ENCODE results near the gene ACTL7B. TPM values are rescaled to one million over a fixed set of nuclear protein-coding genes. Genes with fewer than 3 reads are reported as not detected.

Gene ACTL7B
- total and polyA plus RNA-seq, 2 experiments from 2014 or later = not detected

DNA sequence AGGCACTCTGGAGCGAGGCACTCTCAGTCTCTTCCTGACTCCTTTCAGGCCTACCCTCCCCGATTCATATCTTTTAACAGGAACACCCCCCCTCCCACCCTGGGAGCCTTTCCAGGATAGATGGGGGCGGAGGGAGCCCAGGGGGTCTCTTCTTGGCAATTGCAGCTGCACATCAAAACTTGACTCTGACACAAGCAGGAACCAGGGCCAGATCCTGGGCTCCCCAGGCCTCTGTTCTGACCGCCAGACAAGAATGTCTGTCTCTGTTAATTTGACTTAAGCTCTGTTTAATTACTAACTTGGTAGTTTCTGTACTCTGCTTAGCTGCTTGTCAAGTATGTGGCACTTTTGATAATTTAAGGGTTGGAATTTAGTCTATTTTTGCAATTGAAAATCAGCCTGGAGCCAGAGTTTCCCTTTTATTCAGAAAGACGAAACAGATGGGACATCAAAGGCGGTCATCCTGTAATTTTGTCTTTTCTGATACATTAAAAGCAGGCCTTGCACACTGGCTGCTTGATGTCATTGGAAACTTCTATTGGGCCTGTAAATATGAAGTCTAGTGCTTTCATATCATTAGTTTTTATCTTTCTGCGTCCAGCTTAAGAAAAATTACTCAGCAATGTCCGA is 43.3 kb downstream of the ACTL7B start:
- Mint-ChIP-seq H3K36me3 (ENCODE audit: low read depth) (no peaks in the 10 kb centered on the region), H3K4me3 (no peak overlapping the region), H3K4me1 (peaks cover 4% of the 10 kb centered on the region; the same call in 2 of the 3 replicates), H3K9me3 (no peaks in the 10 kb centered on the region), H3K27me3 (ENCODE audit: insufficient read depth, low read depth, poor library complexity) (no peaks in the 10 kb centered on the region), H3K27ac (no peak overlapping the region)
- H3K4me2 ChIP-seq = no peak overlapping the region
- H3K36me3 ChIP-seq (ENCODE audit: insufficient read depth) = no peaks in the 10 kb centered on the region
- H3K4me1 ChIP-seq (ENCODE audit: insufficient read depth) = no peaks in the 10 kb centered on the region
- no peaks in the 10 kb centered on the region for H3K27me3 ChIP-seq (ENCODE audit: insufficient read depth)
- H3K79me2 ChIP-seq (replicated peaks; ENCODE audit: insufficient read depth) = no peaks in the 10 kb centered on the region
- H4K20me1 ChIP-seq (replicated peaks; ENCODE audit: insufficient read depth) = no peaks in the 10 kb centered on the region
- DNase-seq (ENCODE audit: low spot score) (no peak), ATAC-seq (no peak)
- no peak for TF ChIP-seq JUNB (IDR thresholded peaks at IDR 0.05; ENCODE audit: unreplicated experiment)
- peak overlapping the region; percentile 28; the same call in 1 of the 2 replicates for H2AFZ ChIP-seq
- no peak overlapping the region for H3K27ac ChIP-seq (ENCODE audit: low read depth)
- no peaks in the 10 kb centered on the region for H3F3A ChIP-seq (replicated peaks; ENCODE audit: low read depth)
- peaks cover 3% of the 10 kb centered on the region; the same call in 1 of the 2 replicates for H3K9me2 ChIP-seq (ENCODE audit: insufficient read depth)
- no peak overlapping the region for H3K4me3 ChIP-seq

DNA sequence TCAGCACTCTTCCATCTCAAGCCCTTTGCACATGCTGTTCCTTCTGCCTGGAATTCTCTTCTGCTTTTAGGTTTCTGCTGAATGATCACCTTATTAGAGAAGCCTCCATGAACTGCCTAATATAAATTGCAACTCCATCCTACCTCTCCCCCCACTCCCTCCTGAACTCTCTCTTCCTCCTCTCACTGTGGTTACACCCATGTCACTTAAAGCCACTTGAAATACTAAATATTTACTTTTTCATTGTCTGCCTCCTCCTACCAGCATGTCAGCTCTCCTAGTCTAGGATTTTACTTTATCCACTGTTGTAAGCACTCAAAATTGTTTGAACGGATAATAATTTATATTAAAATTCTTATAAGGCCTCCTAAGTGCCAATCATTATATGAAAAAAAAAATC is 43.8 kb downstream of the ACTL7B start:
- Histone ChIP-seq H3K4me2 (no peak overlapping the region), H3K4me1 (ENCODE audit: insufficient read depth) (no peaks in the 10 kb centered on the region), H3K27ac (ENCODE audit: low read depth) (no peak overlapping the region), H3K36me3 (ENCODE audit: insufficient read depth) (no peaks in the 10 kb centered on the region), H3K27me3 (ENCODE audit: insufficient read depth) (no peaks in the 10 kb centered on the region), H3K4me3 (no peak overlapping the region), H2AFZ (no peak overlapping the region), H4K20me1 (replicated peaks; ENCODE audit: insufficient read depth) (no peaks in the 10 kb centered on the region), H3K79me2 (replicated peaks; ENCODE audit: insufficient read depth) (no peaks in the 10 kb centered on the region), H3K9me2 (ENCODE audit: insufficient read depth) (peaks cover 8% of the 10 kb centered on the region; the same call in 1 of the 2 replicates), H3F3A (replicated peaks; ENCODE audit: low read depth) (no peaks in the 10 kb centered on the region)
- Mint-ChIP-seq H3K9me3 (no peaks in the 10 kb centered on the region), H3K4me3 (no peak overlapping the region), H3K27me3 (ENCODE audit: insufficient read depth, low read depth, poor library complexity) (no peaks in the 10 kb centered on the region), H3K4me1 (peaks cover 4% of the 10 kb centered on the region; the same call in 2 of the 3 replicates), H3K36me3 (ENCODE audit: low read depth) (no peaks in the 10 kb centered on the region), H3K27ac (no peak overlapping the region)
- DNase-seq (ENCODE audit: low spot score) = no peak
- ATAC-seq = no peak
- TF ChIP-seq, protein P1, sequence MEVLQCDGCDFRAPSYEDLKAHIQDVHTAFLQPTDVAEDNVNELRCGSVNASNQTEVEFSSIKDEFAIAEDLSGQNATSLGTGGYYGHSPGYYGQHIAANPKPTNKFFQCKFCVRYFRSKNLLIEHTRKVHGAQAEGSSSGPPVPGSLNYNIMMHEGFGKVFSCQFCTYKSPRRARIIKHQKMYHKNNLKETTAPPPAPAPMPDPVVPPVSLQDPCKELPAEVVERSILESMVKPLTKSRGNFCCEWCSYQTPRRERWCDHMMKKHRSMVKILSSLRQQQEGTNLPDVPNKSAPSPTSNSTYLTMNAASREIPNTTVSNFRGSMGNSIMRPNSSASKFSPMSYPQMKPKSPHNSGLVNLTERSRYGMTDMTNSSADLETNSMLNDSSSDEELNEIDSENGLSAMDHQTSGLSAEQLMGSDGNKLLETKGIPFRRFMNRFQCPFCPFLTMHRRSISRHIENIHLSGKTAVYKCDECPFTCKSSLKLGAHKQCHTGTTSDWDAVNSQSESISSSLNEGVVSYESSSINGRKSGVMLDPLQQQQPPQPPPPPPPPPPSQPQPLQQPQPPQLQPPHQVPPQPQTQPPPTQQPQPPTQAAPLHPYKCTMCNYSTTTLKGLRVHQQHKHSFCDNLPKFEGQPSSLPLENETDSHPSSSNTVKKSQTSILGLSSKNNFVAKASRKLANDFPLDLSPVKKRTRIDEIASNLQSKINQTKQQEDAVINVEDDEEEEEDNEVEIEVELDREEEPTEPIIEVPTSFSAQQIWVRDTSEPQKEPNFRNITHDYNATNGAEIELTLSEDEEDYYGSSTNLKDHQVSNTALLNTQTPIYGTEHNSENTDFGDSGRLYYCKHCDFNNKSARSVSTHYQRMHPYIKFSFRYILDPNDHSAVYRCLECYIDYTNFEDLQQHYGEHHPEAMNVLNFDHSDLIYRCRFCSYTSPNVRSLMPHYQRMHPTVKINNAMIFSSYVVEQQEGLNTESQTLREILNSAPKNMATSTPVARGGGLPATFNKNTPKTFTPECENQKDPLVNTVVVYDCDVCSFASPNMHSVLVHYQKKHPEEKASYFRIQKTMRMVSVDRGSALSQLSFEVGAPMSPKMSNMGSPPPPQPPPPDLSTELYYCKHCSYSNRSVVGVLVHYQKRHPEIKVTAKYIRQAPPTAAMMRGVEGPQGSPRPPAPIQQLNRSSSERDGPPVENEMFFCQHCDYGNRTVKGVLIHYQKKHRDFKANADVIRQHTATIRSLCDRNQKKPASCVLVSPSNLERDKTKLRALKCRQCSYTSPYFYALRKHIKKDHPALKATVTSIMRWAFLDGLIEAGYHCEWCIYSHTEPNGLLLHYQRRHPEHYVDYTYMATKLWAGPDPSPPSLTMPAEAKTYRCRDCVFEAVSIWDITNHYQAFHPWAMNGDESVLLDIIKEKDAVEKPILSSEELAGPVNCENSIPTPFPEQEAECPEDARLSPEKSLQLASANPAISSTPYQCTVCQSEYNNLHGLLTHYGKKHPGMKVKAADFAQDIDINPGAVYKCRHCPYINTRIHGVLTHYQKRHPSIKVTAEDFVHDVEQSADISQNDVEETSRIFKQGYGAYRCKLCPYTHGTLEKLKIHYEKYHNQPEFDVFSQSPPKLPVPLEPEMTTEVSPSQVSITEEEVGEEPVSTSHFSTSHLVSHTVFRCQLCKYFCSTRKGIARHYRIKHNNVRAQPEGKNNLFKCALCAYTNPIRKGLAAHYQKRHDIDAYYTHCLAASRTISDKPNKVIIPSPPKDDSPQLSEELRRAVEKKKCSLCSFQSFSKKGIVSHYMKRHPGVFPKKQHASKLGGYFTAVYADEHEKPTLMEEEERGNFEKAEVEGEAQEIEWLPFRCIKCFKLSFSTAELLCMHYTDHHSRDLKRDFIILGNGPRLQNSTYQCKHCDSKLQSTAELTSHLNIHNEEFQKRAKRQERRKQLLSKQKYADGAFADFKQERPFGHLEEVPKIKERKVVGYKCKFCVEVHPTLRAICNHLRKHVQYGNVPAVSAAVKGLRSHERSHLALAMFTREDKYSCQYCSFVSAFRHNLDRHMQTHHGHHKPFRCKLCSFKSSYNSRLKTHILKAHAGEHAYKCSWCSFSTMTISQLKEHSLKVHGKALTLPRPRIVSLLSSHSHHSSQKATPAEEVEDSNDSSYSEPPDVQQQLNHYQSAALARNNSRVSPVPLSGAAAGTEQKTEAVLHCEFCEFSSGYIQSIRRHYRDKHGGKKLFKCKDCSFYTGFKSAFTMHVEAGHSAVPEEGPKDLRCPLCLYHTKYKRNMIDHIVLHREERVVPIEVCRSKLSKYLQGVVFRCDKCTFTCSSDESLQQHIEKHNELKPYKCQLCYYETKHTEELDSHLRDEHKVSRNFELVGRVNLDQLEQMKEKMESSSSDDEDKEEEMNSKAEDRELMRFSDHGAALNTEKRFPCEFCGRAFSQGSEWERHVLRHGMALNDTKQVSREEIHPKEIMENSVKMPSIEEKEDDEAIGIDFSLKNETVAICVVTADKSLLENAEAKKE (CRISPR knock-in tag; IDR thresholded peaks at IDR 0.05) = no peak
- TF ChIP-seq JUNB (IDR thresholded peaks at IDR 0.05; ENCODE audit: unreplicated experiment) (no peak), STAT1 (IDR thresholded peaks at IDR 0.05; ENCODE audit: unreplicated experiment) (no peak), EZH2 (IDR thresholded peaks at IDR 0.05; ENCODE audit: low read depth, unreplicated experiment) (no peak), ZNF331 (CRISPR knock-in tag; IDR thresholded peaks at IDR 0.05; ENCODE audit: low read depth) (no peak), ZNF114 (CRISPR knock-in tag; IDR thresholded peaks at IDR 0.05) (no peak), NANOG (IDR thresholded peaks at IDR 0.05; ENCODE audit: borderline replicate concordance) (no peak), EZH2phosphoT487 (IDR thresholded peaks at IDR 0.05; ENCODE audit: unreplicated experiment) (no peak), CREB1 (CRISPR knock-in tag; IDR thresholded peaks at IDR 0.05; ENCODE audit: low read depth) (no peak)
- TF ChIP-seq, protein P2, sequence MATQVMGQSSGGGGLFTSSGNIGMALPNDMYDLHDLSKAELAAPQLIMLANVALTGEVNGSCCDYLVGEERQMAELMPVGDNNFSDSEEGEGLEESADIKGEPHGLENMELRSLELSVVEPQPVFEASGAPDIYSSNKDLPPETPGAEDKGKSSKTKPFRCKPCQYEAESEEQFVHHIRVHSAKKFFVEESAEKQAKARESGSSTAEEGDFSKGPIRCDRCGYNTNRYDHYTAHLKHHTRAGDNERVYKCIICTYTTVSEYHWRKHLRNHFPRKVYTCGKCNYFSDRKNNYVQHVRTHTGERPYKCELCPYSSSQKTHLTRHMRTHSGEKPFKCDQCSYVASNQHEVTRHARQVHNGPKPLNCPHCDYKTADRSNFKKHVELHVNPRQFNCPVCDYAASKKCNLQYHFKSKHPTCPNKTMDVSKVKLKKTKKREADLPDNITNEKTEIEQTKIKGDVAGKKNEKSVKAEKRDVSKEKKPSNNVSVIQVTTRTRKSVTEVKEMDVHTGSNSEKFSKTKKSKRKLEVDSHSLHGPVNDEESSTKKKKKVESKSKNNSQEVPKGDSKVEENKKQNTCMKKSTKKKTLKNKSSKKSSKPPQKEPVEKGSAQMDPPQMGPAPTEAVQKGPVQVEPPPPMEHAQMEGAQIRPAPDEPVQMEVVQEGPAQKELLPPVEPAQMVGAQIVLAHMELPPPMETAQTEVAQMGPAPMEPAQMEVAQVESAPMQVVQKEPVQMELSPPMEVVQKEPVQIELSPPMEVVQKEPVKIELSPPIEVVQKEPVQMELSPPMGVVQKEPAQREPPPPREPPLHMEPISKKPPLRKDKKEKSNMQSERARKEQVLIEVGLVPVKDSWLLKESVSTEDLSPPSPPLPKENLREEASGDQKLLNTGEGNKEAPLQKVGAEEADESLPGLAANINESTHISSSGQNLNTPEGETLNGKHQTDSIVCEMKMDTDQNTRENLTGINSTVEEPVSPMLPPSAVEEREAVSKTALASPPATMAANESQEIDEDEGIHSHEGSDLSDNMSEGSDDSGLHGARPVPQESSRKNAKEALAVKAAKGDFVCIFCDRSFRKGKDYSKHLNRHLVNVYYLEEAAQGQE (IDR thresholded peaks at IDR 0.05; ENCODE audit: unreplicated experiment) = no peak

All from GM23338 (cell line).